Stimulated activated CD4-positive, alpha-beta T cell treated with anti-CD3 and anti-CD28 coated beads, TNF-alpha, amount 100 ng/mL, for 24 hours (primary cell): ENCODE results near the gene ARHGEF38.

ENCODE experiments used
- DNase-seq, 3 experiments: peaks; one replicate each; pipeline ENCODE4 v3.0.0-alpha.2; 2020; ENCODE audit warnings: low read depth in 3 of 3

ARHGEF38 gene, protein sequence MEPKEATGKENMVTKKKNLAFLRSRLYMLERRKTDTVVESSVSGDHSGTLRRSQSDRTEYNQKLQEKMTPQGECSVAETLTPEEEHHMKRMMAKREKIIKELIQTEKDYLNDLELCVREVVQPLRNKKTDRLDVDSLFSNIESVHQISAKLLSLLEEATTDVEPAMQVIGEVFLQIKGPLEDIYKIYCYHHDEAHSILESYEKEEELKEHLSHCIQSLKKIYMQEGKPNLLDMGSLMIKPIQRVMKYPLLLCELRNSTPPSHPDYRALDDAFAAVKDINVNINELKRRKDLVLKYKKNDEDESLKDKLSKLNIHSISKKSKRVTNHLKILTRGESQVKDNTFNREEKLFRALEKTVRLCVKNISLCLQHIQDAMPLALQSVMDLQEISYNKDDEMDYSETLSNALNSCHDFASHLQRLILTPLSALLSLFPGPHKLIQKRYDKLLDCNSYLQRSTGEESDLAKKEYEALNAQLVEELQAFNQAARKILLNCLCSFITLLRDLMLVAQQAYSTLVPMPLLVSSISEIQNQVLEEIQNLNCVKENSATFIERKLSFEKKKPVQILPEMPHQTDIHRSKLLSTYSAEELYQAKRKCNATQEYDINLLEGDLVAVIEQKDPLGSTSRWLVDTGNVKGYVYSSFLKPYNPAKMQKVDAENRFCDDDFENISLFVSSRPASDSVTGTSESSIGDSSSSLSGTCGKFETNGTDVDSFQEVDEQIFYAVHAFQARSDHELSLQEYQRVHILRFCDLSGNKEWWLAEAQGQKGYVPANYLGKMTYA

GRCh38 chr4:105551965-105552746 is at the start of gene ARHGEF38:
Gene ARHGEF38, plus strand, starts transcription at chr4:105552620. Its CDS starts 146 bp downstream, at chr4:105552766.
- no peak for DNase-seq

GRCh38 chr4:105503484-105503883 is 48.9 kb upstream of the ARHGEF38 start:
- no peak for DNase-seq

DNA sequence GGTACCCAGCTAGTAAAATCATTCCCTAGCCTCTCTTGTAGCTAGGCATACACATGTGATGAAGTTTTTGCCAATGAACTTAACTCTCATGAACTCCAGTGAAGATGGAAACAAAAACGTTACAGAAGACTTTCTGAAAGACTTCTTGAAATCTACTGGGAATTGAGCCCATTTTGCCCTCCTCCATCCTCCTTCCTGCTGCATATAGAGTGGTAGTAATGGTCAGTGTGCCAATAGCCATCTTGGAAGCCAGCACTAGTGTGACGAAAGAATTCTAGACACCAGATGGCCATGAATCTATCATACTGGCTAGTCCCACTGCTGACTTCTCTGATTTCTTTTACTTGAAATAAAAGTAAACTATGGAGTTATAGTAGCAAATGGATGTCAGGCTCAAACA is 47.7 kb upstream of the ARHGEF38 start:
- no peak for DNase-seq

DNA sequence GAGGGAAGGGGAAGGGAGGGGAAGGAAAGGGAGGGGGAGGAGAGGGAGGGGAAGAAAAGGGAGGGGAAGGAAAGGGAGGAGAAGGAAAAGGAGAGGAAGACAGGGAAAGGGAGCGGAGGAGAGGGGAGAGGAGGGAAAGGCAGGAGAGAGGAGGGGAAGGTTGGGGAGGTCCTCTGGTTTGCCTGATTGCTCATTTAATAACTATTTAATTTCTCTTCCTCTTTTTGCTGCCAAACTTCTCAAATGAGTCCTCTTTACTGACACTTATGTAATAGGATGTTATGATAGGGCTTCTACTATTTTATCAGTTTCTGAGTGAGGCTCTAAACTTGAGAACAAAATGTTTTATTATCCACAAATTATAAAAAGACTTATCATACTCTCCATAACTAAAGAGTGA is 43.1 kb upstream of the ARHGEF38 start:
- no peak for DNase-seq

DNA sequence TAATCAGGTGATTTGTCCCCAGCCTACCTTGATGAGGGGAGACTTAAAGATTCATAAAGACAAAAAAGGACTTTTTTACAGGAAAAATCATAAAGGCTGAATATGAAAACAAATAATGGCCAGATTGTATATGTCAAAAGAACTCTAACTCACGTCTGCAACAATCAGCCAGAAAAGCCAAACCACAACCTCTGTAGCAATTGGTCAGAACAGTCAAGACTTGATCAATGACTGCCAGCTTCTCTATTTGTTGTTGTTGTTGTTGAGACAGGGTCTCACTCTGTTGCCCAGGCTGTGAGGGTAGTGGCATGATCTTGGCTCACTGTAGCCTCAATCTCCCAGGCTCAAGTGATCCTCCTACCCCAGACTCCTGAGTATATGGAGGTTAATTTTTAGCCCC is 42.7 kb upstream of the ARHGEF38 start:
- DNase-seq = no peak

DNA sequence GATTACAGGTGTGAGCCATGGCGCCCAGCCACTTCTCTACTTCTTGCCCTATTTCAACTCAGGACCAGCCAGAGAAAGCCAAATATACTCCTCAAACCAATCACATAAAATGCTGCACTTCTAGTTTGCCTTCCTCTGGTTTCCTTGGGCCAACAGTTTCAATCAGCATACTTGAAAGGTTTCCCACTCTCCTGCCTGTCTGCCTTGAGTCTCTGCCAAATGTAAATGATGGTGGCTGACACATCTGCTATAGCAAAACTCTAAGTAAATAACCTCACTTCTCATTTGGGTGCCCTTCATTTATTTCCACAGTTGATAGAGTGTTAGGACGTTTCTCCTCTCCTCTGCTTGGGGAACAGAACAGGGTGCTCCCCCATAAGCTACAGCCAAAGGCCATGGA is 42.2 kb upstream of the ARHGEF38 start:
- no peak for DNase-seq

DNA sequence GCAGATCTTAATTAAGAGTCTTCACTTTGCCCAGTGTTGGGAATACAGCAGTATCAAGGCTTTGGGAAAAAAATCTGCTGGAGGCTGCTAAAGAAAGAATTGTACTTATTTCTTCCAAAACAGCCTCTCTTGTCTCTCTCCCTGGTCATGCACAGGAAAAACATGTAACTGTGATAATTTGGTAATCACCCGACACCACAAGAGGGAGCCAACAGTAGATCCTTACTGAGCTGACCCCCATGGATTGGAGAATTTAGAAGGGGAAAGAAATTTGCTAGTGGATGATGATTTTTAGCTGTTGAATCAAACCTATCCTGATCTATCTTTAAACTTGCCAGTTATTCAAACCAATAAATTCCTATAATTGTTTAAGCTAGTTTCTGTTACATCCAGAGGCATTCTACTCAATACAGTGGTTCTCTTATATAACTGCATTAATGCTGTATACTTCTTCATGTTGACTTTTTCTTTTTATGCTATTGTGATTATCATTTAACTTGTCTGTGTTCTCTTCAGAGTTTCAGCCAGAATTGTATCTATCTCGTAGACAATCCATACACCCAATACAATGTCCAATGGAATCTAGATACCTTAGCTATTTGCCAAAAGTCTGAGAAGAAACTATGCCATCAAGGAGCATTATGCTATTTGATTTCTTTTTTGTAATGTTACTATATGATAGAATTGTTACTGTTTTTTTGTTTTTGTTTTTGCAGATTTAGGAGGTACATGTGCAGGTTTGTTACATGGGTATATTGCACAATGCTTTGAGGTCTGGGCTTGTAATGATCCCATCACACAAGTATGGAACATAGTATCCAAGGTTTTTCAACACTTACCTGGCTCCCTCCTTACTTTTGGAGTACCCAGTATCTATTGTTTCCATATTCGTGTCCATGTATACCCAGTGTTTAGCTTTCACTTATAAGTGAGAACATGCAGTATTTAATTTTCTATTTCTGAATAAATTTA is 31.3 kb upstream of the ARHGEF38 start:
- no peak for DNase-seq

- no peak for DNase-seq
Observed at GRCh38 chr4:105526656-105527055, 25.8 kb upstream of the ARHGEF38 start.

- DNase-seq = no peak
Observed at GRCh38 chr4:105527081-105527480, 25.3 kb upstream of the ARHGEF38 start.

DNA sequence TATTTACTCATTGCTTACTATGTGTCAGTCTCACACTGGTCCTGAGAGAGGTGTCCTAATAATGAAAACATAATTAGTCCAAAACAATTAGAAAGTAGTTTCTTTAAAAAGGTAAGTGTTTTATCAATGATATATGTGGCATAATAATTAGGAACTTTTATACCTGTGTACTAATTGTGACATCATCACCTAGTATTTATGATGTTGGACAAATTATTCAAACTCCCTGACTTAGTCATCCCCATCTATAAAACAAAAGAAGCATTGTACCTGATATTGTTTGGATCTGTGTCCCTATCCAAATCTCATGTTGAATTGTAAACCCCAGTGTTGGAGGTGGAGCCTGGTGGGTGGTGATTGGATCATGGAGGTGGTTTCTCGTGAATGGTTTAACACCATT is 15.8 kb upstream of the ARHGEF38 start:
- DNase-seq = no peak

- no peak for DNase-seq
Observed at GRCh38 chr4:105541420-105541819, 11.0 kb upstream of the ARHGEF38 start.

GRCh38 chr4:105542039-105542438 is 10.4 kb upstream of the ARHGEF38 start:
- no peak for DNase-seq

- DNase-seq = no peak
Observed at GRCh38 chr4:105543346-105543745, 9.1 kb upstream of the ARHGEF38 start.

- no peak for DNase-seq
Observed at GRCh38 chr4:105543881-105544280, 8.5 kb upstream of the ARHGEF38 start.

GRCh38 chr4:105544520-105545286 is 7.7 kb upstream of the ARHGEF38 start:
- DNase-seq = no peak

- no peak for DNase-seq
Observed at GRCh38 chr4:105546086-105546485, 6.3 kb upstream of the ARHGEF38 start.

- DNase-seq = no peak
Observed at GRCh38 chr4:105547769-105548168, 4.7 kb upstream of the ARHGEF38 start.

- no peak for DNase-seq
Observed at GRCh38 chr4:105548483-105548882, 3.9 kb upstream of the ARHGEF38 start.

- no peak for DNase-seq
Observed at GRCh38 chr4:105550641-105551040, 1.8 kb upstream of the ARHGEF38 start.

- DNase-seq = no peak
Observed at GRCh38 chr4:105555409-105555808, 3.0 kb downstream of the ARHGEF38 start.
